Measurements from ENCODE around the gene OR5B17.
"Not testable (repeated sequence)": the region's sequence is repeated elsewhere in the genome, so short reads cannot be mapped to it uniquely, and the experiment has no call there.

The OR5B17 gene

DNA sequence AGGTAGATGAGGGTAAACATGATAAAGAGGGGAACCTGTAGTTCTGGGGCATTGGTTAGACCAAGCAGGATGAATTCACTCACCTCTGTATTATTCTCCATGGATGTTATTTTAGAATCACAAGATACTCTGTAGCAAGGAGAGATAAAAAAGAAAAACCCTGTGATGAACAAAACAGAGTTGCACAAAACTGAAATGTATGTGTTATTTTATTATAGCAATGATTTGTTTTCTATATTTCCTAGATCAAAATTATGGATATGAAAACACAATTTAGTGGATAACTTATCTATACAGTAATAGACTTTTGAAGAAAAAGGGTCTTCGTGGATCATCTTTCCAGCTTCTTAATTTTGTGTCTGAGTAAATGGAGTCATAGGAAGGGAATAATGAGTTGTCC is at the start of gene OR5B17:
Gene OR5B17, minus strand, starts transcription at position 101 of the 400 bp plus-strand sequence. Its CDS starts 0 bp downstream, at position 101.
- DNase-seq: no peak

DNA sequence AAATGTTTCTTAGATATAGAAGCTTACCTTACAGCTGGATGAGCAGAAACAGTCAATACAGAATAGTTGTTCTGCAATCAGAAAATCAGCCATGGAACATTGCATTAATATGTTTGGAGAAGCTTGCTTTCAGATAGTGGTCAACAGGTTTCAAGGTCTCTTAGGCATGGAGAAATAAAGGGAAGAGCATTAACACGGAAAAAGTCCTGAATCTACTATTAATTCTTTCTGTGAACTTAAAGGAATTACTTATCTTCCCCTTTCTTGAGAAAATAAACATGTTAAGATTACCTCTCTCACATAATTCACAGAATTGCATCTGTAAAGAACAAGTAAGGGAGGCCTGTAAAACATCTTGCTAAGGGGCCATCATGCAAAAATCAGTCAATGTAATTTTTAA is 47.9 kb upstream of the OR5B17 start, which contains the start of gene OR5B3:
Gene OR5B3, minus strand, starts transcription at position 101 of the 400 bp plus-strand sequence. CDS start 3,465 bp downstream, outside the sequence.
- DNase-seq: no peak

DNA sequence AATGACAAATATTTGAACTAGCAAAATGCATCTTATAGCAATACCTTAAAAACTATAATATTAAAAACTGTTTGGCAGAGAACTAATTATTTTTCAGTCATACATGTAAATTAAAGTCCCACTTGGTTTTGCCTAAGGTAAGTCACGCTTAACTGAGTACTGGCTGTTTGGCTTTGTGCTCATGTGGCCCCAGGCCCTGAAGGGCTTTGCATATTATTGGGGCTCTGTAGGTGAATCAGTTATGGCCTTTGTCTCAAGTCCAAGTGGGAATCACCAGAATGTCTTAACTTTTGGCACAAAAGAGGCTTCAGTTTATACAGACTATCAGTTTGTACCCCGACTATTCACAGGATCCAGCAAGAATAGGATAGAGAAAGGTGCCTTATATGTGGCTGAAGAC is 40.8 kb upstream of the OR5B17 start:
- DNase-seq: not testable (repeated sequence)

GRCh38 chr11:58395581-58395980 is 36.7 kb upstream of the OR5B17 start:
- DNase-seq: no peak

- DNase-seq: no peak
Observed at GRCh38 chr11:58394195-58394594, 35.3 kb upstream of the OR5B17 start.

DNA sequence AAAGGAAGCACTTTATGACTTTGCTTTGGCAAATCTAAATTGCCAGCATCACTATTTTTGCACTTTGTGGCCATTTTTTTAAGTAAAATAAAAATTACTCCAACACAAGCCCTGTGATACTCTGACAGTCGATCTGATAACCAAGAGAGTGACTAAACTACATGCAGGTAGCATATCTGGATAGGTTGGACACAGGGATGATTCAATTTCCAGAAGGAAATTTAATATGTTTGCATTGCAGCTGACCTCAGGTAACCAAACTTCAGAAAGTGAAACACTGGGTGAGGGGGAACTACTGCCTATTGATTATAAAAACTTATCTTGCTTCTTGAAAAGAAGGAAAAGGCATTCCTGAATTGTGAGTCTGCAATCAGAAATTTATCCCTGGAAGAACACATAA is 33.9 kb upstream of the OR5B17 start:
- no peak for DNase-seq

DNA sequence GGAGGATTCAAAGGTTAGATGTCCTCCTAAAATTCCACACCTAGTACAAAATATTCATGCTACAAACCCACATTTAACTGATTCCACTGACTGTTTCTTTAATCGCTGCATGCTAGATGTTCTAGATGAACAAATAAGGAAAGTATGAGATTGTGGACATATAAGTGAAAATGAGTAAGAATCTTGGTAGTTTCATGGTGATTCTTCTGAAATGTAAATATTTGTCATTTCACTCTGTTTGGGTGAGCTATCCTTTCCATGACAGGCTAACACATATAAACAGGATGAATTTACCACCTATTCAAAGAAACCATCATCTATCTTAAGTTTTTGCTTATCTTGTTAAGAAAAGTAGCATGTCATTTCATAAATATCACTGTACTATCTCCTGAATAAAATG is 33.0 kb upstream of the OR5B17 start:
- no peak for DNase-seq

DNA sequence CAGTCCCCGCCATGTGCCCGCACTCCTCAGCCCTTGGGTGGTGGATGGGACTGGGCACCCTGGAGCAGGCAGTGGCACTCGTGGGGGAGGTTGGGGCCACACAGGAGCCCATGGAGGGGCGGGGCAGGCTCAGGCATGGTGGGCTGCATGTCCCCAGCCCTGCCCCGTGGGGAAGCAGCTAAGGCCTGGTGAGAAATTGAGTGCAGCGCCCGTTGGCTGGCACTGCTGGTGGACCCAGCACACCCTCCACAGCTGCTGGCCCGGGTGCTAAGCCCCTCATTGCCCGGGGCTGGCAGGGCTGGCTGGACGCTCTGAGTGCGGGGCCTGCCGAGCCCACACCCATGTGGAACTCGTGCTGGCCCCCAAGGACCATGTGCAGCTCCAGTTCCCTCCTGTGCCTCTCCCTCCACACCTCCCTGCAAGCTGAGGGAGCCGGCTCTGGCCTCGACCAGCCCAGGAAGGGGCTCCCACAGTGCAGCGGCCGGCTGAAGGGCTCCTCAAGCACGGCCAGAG is 31.7 kb upstream of the OR5B17 start:
- no peak for DNase-seq

DNA sequence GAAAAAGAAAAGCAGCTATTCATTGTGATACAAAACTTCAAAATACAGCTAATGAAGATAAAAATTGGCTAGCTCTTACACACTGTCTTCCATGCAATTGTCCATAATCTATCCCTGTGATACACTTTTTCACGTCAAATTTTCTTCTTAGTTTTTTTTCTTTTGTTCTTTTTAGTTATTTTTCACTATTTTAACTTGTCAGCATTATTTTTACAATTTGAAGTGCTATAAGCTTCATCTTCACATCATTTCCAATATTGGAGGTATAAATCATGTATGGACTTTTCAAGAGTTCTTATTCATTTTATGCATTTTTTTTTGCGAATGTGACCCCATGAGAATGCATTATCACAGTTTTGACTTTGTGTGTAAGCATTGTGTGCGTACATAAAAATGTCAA is 4.1 kb downstream of the OR5B17 start:
- DNase-seq: no peak

DNA sequence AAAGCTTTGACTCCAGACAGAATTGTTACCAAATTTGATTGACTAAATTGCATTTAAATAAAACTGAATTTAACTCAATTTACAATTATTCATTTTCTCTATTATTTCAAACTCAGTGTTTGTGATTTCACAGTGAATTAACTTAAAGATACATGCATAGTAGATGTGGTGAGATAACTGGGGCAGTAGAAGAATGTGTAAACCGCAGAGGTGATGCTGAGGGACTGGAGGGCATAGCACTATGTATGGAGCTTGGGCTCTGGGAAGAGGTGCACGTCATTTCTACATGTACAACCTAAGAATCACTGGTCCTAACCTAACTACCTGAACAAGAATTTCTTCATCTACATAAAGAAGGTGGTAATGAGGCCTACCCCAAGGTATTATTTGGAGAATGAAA is 13.7 kb downstream of the OR5B17 start:
- no peak for DNase-seq

- no peak for DNase-seq
Observed at GRCh38 chr11:58334708-58335107, 24.2 kb downstream of the OR5B17 start.

GRCh38 chr11:58330861-58331260 is 28.0 kb downstream of the OR5B17 start:
- DNase-seq: no peak

DNA sequence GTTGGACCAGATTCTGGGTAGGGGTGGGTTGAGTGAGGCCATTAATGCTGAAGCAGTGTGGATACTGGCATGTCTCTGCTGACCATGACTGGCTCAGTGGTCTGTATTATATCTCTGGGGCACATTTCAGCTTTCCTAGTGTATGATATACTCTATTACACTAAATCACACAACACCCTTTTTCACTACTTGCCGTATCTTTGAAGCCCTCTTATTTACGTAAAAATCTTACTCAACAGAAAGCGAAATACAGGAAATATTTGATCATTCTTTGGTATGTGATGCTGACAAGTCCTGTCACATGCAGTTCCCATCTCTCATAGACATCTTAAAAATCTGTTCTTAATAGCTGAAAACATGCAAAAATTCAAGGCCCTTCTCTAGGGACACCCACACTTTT is 40.3 kb downstream of the OR5B17 start:
- no peak for DNase-seq

- no peak for DNase-seq
Observed at GRCh38 chr11:58316142-58316541, 42.7 kb downstream of the OR5B17 start.
